Activated CD8-positive, alpha-beta memory T cell treated with anti-CD3 and anti-CD28 coated beads, Interleukin-2, amount 50 U/mL, for 1 hour (primary cell): ENCODE measurements around the gene ONECUT1.

Experiments used
- DNase-seq: peaks from one replicate; pipeline ENCODE4 v3.0.0-alpha.2; 2020; ENCODE audit errors: extremely low read depth

The ONECUT1 gene

DNA sequence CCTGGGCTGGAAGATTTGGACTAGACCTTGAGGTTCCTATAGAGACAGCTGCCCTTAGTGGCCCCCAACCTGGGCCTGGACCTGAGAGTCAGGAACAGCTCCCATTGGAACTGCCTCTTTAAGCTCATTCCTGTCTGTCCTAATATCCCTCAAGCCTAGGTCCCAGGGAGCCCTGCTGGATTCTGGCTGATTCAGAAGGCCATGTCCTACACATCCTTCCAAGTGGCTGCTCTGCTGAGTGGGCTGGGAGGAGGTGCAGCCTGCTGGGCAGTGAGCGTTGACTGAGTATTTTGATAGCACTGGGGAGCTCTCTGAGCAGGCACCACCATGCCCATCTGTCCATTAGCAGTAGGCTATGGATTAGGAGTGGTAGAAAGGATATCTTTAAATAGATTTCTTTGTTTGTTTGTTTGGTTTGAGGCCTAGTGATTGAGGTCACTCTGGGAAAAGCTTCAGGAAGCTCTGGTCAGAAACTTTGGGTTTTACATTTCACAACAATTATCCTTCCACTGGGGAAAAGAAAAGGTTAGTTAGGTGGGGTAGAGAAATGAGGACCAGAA is 56.4 kb downstream of the ONECUT1 start:
- DNase-seq = no peak

DNA sequence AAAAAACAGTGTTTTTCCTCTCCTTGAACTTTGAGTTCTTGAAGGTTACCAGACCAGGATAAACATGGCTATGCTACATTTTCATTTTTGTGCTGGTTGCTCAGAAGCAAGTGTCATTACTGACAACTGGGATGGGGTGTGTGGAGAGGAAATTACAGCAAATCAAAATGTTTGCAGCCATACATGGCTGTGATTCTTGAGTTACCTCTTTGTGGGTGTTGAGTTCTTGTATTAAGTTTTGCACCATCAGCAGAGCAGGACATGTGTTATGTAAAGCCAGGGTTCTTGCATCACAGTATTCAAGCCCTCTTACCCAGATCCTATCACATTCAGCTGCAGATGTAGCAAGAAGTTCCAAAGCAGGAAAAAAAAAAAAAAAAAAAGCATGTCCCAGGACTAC is 57.0 kb downstream of the ONECUT1 start:
- DNase-seq = no peak

DNA sequence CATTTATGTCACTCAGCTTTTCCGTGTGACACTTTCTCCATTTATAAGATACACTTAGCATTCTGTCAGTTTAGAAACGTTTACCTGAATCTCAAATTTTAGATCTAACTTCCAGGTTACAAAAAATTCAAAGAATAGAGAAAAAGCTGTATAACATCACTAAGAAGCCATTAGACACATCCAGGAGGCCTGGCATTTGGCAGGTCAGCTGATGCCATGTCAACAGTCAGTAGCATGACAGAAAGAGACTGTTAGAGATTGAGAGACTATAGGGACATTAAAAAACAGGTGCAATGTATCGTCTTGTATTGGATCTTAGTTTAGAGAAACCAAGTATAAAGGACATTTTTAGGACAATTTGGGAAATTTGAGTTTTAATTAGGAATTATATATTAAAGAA is 57.6 kb downstream of the ONECUT1 start:
- no peak for DNase-seq

DNA sequence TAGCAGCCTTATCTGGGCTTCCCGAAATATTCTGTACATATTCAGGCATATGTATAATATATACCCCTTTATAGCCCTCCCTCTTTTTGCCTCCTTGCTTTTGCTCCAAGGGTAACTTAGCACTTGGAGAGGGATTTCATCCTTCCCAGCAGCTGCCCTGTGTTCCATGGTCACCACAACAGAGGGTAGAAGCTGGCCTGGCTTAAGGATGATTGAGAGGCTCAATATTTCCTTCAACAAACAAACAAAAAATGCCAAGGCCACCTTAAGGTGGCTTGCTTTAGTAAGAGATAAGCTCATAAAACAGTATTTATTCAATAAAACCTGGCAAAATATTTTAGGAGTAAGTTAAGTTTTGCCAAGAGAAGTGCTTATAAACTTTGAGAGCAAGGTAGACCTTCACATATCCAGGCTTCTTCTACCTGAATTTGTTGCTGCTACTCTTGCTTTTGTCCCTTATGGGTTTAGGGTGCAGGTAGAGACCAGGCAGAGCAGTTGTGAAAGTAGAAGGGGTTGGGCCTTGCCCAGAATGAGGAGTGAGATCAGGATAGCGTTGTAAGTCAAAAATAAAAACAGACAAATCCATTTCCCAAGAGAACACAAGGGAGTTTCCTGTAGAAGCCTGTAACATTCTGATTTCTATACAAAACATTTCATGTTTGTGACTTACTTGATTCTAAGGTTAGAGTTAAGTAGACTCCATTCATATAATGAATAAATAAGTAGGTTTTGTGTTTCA is 58.2 kb downstream of the ONECUT1 start:
- no peak for DNase-seq

DNA sequence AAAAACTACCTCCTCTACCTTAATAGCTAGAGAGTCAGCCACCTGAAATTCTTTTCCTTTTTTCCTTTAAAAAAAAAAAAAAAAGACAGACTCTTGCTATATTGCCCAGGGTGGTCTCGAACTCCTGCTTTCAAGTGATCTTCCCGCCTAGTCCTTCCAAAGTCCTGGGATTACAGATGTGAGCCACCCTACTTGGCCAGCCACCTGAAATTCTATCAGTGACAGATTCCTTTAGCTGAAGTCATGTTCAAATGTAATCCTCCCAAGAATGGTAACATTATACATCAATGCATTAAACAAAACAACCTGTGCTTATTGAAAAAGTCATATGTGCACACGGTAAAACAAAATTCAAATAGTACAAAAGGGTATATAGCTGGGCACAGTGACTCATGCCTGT is 59.1 kb downstream of the ONECUT1 start:
- DNase-seq = no peak

DNA sequence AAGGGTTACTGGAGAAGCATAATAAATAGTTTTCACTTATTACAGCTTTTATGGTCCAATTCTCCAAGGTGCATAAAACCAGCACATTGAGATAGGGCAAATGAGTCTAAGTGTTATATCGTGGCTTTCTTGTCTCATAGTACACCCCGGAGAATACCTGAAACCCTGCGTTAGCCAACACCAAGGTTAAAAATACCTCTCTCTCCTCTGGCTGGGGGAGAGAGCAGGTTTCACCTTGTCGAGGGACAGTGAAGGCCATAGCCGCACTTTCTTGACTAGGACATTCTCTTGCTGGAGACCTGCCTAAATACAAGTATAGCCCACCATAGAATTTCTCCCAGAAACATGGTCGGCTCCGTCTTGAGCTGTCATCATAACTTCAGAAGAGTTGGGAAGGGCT is 59.5 kb downstream of the ONECUT1 start:
- DNase-seq = no peak

DNA sequence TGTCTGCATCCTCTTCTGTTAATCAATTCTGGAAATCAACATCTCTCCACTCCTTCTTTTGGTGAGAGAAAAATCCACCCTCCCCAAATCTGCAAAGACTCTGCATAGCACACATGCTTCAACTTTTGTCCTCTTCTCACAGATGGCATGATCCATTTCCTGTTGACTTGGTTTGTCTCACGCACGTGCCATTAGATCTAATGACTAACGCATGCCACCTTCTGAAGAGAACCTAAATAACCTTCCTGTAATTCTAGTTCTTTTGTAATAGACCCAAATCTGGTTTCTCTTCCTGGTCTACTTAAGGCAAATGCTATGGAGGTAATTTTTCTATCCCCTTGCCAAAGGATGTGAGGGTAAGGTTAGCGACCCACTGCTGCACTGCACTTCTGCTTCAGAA is 60.0 kb downstream of the ONECUT1 start:
- DNase-seq = no peak

DNA sequence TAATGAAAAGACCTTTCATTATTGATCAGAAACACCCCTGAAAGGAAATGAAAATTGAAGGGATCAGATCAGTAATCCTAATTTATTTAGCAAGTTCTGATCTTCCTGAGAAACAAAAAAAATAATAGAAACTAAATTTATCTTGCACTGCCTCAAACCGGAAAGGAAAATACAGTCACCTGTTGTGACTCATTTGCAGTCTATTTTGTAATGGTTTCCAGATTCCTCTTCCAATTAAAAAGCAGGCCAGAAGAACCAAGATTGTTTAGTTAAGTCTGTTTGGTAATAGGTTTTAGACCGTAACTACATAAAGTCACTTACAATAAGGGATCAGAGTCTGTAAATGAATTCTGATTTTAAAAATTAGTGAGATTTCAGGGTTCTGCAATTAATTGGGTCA is 61.2 kb downstream of the ONECUT1 start:
- no peak for DNase-seq

DNA sequence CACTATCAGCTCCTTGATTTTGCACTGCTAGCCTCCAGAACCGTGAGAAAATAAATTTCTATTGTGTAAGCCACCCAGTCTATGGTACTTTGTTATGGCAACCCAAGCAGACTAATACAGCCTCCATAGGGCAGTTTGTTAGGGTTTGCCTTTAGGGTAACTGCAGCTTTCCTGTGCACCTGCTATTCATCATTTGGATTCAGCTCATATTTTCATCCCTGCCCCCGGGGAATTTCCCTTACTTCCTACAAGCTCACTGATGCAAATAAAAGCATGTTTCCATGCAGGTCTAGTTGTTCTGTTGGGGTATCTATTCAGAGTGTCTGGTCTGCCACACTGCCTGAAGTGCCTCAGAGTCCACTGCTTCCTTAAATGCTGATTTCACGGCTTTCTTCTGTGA is 62.3 kb downstream of the ONECUT1 start:
- DNase-seq = no peak

DNA sequence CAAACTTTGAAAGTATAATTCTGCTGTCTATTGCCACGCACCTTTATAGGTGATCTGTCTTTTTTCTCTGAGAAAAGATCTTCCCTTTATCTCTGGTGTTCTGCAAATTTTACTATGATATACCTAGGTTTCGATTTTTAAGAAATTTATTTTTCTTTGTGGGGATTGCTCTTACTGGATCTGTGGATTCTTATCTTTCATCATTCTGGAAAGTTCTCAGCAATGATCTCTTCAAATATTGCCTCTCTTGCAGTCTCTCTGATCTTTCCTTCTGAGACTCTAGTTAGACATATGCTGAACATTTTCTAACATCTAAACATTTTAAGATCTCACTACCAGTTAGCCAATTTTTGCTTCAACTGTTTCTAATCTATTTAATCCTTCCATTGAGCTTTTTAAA is 63.9 kb downstream of the ONECUT1 start:
- no peak for DNase-seq

DNA sequence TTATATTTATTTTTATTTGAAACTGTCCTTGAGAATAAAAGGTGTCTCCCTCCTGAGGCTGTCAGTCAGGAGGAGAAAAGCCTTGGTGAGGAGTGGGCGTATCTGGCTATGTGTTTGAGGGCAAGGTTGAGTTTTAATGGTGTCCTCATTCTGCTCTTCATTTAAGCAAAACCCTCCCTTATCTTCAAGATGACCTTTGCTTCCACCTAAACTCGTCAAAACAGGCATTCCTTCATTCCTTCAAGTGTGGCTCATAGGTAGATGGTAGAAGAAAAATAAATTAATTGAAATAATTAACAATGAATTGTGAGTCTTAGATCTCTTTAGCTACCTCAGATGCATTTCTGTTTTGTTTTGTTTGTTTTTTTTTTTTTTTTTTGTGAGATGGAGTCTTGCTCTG is 71.6 kb downstream of the ONECUT1 start:
- DNase-seq = no peak

DNA sequence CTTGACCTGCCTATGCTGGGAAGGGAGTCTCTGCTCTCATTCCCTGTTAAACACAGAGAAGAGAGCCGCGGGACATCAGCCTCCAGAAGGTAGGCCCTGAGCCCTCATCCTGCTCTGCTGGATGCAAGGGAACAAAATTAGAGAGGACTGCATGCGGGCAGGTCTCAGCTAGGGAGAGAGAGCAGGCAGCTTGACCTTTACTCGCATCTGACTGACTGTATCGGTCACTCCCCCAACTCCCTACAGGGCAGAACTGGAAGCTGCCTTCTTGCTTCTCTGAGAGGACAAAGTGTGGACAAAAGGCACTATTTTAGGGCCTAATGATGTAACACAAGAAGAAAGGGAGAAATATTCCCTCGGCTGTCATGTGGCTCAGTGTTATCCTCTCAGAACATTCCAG is 72.2 kb downstream of the ONECUT1 start:
- DNase-seq = no peak

DNA sequence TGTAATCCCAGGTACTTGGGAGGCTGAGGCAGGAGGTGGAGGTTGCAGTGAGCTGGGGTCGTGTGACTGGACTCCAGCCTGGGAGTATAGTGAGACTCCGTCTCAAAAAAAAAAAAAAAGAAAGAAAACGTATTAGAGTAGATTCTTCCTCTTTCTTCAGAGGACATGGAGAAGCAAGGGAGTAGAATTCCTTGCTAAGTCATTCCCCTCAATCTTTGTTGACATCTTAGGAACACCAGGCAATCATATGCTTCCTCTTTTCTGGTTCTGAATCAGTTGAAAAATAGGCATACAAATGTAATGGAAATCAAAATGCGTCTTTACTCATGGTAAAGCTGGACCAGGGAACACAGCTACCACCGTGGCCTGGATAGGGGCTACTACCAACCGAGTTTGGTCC is 72.7 kb downstream of the ONECUT1 start:
- DNase-seq = no peak

DNA sequence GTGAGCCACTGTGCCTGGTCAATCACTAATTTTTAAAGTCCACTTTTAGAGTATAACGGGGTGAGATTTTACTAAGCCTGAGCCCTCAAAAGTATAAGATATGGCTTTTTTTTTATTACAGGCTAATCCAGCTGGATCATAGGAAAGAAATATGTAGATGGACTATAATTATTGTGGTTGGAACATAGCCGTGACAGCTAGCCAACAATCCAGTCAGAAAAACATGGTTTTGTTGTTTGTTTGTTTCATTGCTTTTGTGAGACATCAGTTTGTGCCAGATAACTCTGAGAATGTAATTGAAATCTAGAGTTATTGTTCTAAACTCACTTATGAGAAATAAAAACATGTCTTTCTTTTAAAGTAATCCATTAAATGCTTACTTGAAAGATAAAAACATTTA is 73.6 kb downstream of the ONECUT1 start:
- no peak for DNase-seq

DNA sequence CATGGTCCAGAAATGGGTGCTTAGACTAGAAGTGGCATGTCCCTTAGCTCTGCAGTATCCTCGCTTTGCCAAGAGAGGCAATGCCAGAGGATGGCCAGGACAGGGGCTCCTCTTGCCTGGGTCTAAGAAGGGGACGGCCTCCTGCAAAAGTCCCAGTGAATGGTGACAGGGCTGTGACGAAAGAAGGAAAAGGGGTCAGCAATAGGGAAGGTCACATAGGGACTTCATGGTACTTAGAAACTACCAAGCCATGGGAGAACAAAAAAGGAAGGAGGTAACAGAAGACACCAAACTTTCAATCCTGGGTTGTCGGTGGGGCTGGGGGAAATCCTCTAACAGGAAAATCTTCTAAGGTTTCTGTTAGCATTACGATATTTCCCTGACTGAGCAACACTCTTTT is 74.7 kb downstream of the ONECUT1 start:
- DNase-seq = no peak

DNA sequence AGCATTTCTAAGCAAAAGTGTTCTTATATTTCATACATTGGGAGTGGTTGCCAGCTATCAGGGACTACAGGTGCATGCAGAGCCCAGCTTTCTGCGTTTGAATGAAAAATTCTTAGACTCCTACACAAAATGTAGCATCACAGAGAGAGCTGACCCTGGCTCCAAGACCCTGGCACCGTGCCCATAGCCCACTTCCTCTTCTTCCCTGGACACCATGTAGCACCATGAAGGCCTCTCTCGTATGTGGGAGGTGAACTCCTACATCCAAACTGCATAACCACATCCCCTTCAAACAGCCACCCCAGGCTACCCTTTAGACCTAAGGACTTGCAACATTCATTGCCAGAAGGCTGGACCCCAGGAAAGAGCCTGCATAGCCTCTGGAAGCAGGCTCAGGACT is 75.2 kb downstream of the ONECUT1 start:
- DNase-seq = no peak

DNA sequence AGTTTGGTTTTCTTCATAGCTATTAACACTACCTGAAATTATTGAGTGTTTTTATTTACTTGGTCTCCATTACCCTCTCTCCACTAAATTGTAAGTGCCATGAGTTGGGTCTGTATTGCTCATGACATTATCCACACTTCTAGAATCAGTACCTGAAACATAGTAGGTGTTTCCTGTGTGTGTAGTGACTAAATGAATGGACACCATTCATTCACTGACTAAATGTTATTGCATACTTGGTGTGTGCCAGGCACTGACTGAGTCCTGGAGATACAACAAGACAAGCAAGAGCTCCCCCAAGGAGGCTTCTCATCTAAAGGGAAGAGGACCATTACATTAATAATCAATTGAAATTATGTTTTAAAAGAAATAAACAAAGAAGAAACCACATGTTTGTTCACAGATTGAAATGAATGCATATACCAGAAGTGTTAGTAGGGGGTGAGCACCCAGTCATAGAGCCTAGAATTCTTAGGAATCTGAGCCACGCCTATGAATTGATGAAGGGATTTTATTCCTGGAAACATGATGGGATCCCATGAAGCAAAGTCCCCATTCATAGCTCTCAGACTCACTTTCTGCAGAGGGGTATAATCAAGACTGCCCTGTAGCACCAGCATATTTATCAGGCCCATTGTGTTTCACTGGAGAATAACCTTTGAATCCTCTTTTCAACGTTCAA is 79.3 kb downstream of the ONECUT1 start:
- no peak for DNase-seq

DNA sequence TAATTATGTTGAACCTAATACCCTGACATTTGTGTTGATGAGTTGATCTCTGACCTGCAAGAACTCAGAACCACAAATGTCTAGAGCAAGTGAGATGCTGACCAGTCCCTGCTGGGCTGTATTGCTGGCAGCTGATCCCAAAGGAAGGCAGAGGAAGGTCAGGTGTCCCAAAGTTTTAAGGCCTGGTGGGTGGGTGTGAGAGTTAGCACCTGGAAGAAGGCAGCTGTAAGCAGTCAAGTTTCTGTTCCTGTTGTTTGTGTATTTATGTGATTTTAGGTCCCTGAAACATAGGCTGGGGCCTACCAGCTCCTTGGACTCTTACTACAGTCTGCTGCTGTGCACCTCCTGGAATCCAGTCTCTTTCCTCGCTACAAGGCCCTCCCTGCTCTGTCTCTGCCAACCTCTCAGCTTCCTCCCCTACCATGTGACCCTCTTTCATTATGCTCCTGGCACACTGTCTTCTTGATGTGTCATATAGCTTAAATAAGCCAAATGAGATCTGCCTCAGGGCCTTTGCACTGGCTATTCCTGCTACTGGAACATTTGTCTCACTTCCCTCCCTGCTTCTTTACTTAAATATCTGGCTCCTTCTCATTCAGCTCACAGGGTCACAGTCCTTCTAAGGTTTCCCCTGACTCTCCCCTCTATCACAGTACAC is 80.0 kb downstream of the ONECUT1 start:
- no peak for DNase-seq

DNA sequence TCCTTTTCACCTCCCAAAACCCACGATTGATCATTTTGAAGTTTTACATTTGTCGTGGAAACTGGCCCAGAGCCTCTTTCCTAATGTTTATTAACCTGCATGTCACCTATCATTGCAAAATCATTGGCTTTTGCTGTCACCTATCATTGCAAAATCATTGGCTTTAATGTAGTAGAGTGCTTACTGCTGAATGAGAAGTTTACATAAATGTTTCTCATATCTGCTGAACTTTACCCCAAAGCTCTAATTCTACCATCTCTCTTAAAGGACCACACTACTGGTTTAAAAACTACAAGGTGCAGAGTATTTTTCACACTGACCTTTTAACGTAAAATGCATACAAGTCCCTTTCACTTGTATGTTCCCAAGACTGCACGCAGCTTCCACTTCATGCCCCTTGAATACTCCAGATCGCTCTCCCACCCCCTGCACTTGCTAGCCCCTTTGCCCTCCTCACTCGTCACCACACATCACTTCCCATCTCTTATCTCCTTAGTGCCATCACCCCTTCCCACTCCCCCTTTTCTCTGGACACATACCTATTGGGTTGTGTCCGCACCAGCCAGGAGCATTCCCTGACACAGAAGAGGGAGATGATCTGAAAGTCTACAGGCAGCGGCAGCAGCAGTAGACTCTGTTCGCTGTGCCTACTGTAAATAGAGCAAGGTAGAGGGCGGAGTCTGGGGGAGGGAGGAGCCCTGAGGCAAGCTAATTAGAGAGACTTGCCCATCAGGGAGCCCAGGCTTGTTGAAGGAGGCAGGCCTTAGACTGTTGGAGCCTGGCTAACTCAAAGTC is 80.8 kb downstream of the ONECUT1 start:
- no peak for DNase-seq
